Measurements from ENCODE around the gene AGFG1. TPM values are rescaled to one million over a fixed set of nuclear protein-coding genes. Genes with fewer than 3 reads are reported as not detected.

AGFG1 gene
- total RNA-seq, 1 donor from 2014 or later: 84.1 TPM

DNA sequence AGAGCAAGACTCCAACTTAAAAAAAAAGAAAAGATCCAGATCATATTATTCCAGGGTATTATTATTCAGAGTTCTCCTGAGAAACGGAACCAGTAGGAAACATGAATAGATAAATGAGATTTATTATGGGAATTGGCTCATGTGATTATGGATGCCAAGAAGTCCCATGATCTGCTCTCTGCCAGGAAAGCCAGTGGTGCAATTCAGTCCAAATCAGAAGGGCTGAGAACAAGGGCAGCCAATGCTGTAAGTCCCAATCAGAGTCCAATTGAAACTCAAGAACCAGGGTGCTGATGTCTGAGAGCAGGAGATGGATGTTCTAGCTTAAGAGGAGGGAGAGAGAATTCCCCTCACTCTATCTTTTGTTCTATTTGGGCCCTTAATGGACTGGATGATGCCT lies 134.5 kb downstream of the AGFG1 start:
- Mint-ChIP-seq H3K9me3 (ENCODE audit: unreplicated experiment) (no peaks in the 10 kb centered on the region), H3K4me1 (ENCODE audit: low read depth, unreplicated experiment) (peaks cover 4% of the 10 kb centered on the region), H3K4me3 (ENCODE audit: unreplicated experiment) (no peak overlapping the region), H3K36me3 (ENCODE audit: low read depth, unreplicated experiment) (peaks cover 2% of the 10 kb centered on the region), H3K27me3 (ENCODE audit: low read depth, unreplicated experiment) (peaks cover 4% of the 10 kb centered on the region), H3K27ac (ENCODE audit: unreplicated experiment) (no peak overlapping the region)
- H2AFZ ChIP-seq (ENCODE audit: low read depth, low read length): no peak overlapping the region
- H3K27ac ChIP-seq (ENCODE audit: low read depth, low read length): no peak overlapping the region
- no peaks in the 10 kb centered on the region for H3K36me3 ChIP-seq (ENCODE audit: insufficient read depth, low read length)
- H3K4me1 ChIP-seq (ENCODE audit: insufficient read depth, low read length): no peaks in the 10 kb centered on the region
- H3K9ac ChIP-seq (ENCODE audit: low read length): no peak overlapping the region
- H3K27me3 ChIP-seq (ENCODE audit: insufficient read depth, low read length): no peaks in the 10 kb centered on the region
- H3K9me3 ChIP-seq (ENCODE audit: insufficient read depth, low read depth, low read length): no peaks in the 10 kb centered on the region
- FAIRE-seq: no peak
- H3K4me3 ChIP-seq (ENCODE audit: insufficient read depth, low read depth, low read length): no peak overlapping the region
- no peak for DNase-seq (ENCODE audit: low read depth)
- TF ChIP-seq EZH2 (IDR thresholded peaks at IDR 0.05; ENCODE audit: insufficient read depth, low read length) (no peak), CTCF (IDR thresholded peaks at IDR 0.05; ENCODE audit: insufficient read depth, low read depth, low read length) (no peak)
- no peak overlapping the region for H3K4me2 ChIP-seq (ENCODE audit: low read length)
- H4K20me1 ChIP-seq (ENCODE audit: insufficient read depth, low read length): no peaks in the 10 kb centered on the region
- H3K79me2 ChIP-seq (ENCODE audit: insufficient read depth, low read length): no peaks in the 10 kb centered on the region

GRCh38 chr2:227607941-227608340 lies 136.0 kb downstream of the AGFG1 start:
- Mint-ChIP-seq H3K4me1 (ENCODE audit: low read depth, unreplicated experiment) (peaks cover 4% of the 10 kb centered on the region), H3K27me3 (ENCODE audit: low read depth, unreplicated experiment) (peaks cover 5% of the 10 kb centered on the region), H3K27ac (ENCODE audit: unreplicated experiment) (no peak overlapping the region), H3K4me3 (ENCODE audit: unreplicated experiment) (no peak overlapping the region), H3K9me3 (ENCODE audit: unreplicated experiment) (no peaks in the 10 kb centered on the region), H3K36me3 (ENCODE audit: low read depth, unreplicated experiment) (peaks cover 2% of the 10 kb centered on the region)
- H4K20me1 ChIP-seq (ENCODE audit: insufficient read depth, low read length): no peaks in the 10 kb centered on the region
- H3K27ac ChIP-seq (ENCODE audit: low read depth, low read length): no peak overlapping the region
- DNase-seq (ENCODE audit: low read depth): no peak
- no peaks in the 10 kb centered on the region for H3K79me2 ChIP-seq (ENCODE audit: insufficient read depth, low read length)
- H3K4me2 ChIP-seq (ENCODE audit: low read length): no peak overlapping the region
- TF ChIP-seq EZH2 (IDR thresholded peaks at IDR 0.05; ENCODE audit: insufficient read depth, low read length) (no peak), CTCF (IDR thresholded peaks at IDR 0.05; ENCODE audit: insufficient read depth, low read depth, low read length) (no peak)
- no peak overlapping the region for H3K9ac ChIP-seq (ENCODE audit: low read length)
- H3K36me3 ChIP-seq (ENCODE audit: insufficient read depth, low read length): no peaks in the 10 kb centered on the region
- H3K4me3 ChIP-seq (ENCODE audit: insufficient read depth, low read depth, low read length): no peak overlapping the region
- no peaks in the 10 kb centered on the region for H3K4me1 ChIP-seq (ENCODE audit: insufficient read depth, low read length)
- no peak overlapping the region for H2AFZ ChIP-seq (ENCODE audit: low read depth, low read length)
- H3K27me3 ChIP-seq (ENCODE audit: insufficient read depth, low read length): no peaks in the 10 kb centered on the region
- no peaks in the 10 kb centered on the region for H3K9me3 ChIP-seq (ENCODE audit: insufficient read depth, low read depth, low read length)
- no peak for FAIRE-seq

DNA sequence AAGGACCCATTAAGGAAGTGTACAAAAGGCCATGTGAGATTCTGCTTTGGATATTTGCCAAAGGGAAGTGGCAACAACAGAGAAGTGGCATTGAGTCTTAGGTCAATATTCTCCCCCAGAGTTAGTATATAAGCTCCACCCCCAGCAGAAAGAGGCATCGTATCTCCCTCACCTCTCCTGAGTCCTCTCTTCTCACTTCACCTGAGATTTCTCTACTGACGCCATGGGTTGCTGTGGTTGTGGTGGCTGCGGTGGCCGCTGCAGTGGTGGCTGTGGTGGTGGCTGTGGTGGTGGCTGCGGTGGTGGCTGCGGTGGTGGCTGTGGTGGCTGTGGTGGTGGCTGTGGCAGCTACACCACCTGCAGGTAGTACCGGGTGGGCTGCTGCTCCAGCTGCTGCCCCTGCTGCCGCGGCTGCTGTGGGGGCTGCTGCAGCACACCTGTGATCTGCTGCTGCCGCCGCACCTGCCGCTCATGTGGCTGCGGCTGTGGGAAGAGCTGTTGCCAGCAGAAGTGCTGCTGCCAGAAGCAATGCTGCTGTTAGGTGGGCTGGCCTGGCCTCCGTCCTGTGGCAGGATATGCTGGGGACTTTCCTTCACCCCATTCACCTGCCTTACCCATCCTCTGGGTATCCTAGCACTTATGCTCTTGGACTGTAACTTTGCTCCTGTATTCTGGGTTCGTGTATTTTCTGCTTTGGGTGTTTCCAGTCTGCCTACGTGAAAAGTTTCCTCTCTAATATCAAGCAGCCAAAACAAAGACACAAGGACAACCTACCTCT lies 136.8 kb downstream of the AGFG1 start:
- Histone ChIP-seq H3K27ac (ENCODE audit: low read depth, low read length) (no peak overlapping the region), H3K9me3 (ENCODE audit: insufficient read depth, low read depth, low read length) (no peaks in the 10 kb centered on the region), H3K4me1 (ENCODE audit: insufficient read depth, low read length) (no peaks in the 10 kb centered on the region), H4K20me1 (ENCODE audit: insufficient read depth, low read length) (no peaks in the 10 kb centered on the region), H3K79me2 (ENCODE audit: insufficient read depth, low read length) (no peaks in the 10 kb centered on the region), H3K9ac (ENCODE audit: low read length) (no peak overlapping the region), H3K27me3 (ENCODE audit: insufficient read depth, low read length) (no peaks in the 10 kb centered on the region), H3K4me3 (ENCODE audit: insufficient read depth, low read depth, low read length) (no peak overlapping the region), H3K36me3 (ENCODE audit: insufficient read depth, low read length) (no peaks in the 10 kb centered on the region), H2AFZ (ENCODE audit: low read depth, low read length) (no peak overlapping the region), H3K4me2 (ENCODE audit: low read length) (no peak overlapping the region)
- no peak overlapping the region for H3K27ac Mint-ChIP-seq (ENCODE audit: unreplicated experiment)
- peaks cover 4% of the 10 kb centered on the region for H3K4me1 Mint-ChIP-seq (ENCODE audit: low read depth, unreplicated experiment)
- H3K4me3 Mint-ChIP-seq (ENCODE audit: unreplicated experiment): no peak overlapping the region
- DNase-seq (ENCODE audit: low read depth): no peak
- H3K9me3 Mint-ChIP-seq (ENCODE audit: unreplicated experiment): no peaks in the 10 kb centered on the region
- no peak for FAIRE-seq
- H3K36me3 Mint-ChIP-seq (ENCODE audit: low read depth, unreplicated experiment): peaks cover 2% of the 10 kb centered on the region
- H3K27me3 Mint-ChIP-seq (ENCODE audit: low read depth, unreplicated experiment): peaks cover 5% of the 10 kb centered on the region
- TF ChIP-seq EZH2 (IDR thresholded peaks at IDR 0.05; ENCODE audit: insufficient read depth, low read length): no peak
- no peak for TF ChIP-seq CTCF (IDR thresholded peaks at IDR 0.05; ENCODE audit: insufficient read depth, low read depth, low read length)

Measured in astrocyte (in vitro differentiated cells and primary cell).